Left kidney (tissue), 2 donors: ENCODE results near the gene SCARB1. TPM values are rescaled to one million over a fixed set of nuclear protein-coding genes. Genes with fewer than 3 reads are reported as not detected.

ENCODE experiments used
- DNase-seq: peaks from one replicate; pipeline ENCODE4 v3.0.0-alpha.2; 2013
- polyA plus RNA-seq: library from polyadenylated mRNA; unstranded; fragments of 120-200 nt; gene quantifications from one replicate; pipeline ENCODE4 v1.2.1, GENCODE V29; 2013; ENCODE audit not compliant: insufficient read length

SCARB1 gene
- polyA plus RNA-seq, 1 donor: 21.1 TPM

DNA sequence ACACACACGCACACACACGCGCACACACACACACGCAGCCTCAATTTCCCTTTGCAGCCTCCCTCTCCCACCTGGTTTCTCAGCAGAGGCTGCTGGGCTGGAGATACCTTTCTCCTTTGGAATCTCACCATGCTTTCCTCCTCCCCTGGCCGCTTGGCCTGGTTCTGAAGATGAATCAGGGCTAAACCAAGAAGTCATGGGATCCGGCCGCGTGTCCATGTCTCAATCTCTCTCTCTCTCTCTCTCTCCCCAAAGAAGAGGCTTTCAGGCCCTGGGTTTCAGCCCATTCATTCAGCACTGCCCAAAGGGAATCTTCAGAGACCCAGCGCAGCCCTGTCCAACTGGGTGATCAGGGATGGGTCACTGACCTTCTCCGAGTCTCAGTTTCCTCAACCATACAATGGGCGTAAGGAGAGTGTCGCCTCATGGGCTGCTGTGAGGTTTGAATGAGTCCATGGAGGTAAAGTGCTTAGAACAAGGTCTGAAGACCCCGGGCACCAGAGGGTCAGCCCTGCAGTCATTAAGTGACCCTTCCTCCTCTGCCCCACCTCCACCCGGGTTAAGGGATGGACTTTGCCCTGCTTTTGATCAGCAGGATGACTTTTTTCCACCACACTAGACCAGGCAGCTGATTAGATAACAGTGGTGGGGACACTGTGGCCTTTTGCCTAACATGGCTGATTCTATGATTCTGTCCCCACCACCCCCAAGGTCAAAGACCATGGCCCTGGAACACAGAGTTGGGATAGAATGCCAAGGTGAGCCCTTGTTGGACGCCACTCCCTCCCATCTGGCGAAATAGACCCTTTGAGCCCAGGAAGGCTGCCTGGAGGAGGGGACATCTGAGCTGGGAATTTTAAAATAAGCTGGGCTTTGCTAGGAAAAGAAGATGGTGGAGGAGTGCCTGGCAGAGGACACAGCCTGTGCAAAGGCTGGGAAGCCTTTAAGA lies 42.1 kb downstream of the SCARB1 start:
- DNase-seq: no peak

DNA sequence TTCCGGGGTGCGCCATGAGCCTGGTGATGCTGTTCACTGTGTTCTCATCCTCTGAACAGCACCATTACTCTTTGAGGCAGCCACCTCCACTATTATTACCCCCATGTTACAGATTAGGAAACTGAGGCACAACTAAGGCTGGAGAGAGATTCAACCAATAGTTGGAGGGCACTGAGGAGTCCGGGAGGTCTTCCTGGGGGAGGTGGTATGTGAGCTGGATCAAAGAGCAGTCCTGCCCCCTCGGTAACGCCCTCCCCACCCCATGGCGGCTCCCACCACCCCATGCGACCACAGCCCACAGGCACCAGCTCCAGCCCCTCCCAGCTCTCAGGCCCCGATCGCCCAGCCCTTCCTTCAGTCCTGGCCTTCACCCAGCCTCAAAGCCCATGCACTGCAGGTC lies 43.5 kb downstream of the SCARB1 start:
- no peak for DNase-seq

GRCh38 chr12:124819525-124819924 lies 44.1 kb downstream of the SCARB1 start:
- DNase-seq: no peak

GRCh38 chr12:124819080-124819479 lies 44.6 kb downstream of the SCARB1 start:
- no peak for DNase-seq

DNA sequence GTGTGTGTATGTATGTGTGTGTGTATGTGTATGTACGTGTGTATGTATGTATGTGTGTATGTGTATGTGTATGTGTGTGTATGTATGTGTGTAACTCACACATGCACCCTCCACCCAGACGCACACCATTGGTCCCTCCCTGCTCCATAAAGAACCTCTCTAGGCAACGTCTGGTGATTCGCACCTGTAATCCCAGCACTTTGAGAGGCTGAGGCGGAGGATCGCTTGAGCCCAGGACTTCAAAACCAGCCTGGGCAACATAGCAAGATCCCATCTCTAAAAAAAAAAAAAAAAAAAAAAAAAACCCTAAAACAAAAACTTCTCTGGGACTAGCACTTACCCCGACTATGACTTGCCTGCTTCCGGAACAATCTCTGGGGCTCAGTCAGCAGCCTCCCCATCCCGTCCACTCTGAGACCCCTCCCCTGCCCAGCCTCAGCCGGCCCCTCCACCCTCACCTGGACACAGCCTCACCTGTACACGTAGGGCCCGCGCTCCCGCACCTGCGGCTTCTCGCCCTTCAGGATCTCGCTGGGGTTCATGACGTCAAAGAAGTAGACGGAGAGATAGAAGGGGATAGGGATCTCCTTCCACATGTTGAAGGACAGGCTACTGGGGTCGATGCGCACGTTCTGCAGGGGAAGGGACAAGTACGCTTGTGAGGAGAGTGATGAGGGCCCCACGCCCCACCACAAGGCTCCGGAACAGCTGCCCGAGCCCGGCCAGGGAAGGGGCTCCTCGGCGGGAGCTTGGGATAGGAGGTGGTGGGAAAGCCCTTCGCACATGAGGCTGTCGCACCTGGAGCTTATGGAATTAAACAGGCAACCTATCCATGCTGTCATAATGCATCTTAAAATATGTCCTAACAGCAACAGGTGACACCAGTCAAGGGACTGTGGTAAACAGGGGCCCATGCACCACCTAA lies 46.3 kb downstream of the SCARB1 start:
- no peak for DNase-seq

- no peak for DNase-seq
These were observed 47.3 kb downstream of the SCARB1 start for GRCh38 chr12:124816295-124816854.

- DNase-seq: no peak
These were observed 48.7 kb downstream of the SCARB1 start for GRCh38 chr12:124814741-124815613.

DNA sequence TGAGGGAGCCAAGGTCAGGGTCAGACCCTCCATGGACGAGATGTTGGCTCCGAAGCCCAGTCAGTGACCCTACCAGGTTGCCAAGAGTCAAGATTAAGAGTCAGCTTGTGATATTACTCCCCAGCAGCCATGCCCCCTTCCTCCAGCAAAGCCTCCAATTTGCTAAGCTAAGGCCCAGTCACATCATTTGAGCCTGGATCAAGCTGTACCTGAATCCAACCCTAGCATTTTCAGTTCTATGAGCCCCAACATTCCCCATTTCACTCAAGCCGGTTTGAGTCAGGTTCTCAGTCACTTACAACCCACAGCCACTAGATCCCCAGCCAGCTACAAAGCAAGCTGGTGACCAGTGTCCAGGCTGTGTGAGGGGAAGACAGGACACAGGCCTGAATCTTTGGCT lies 49.9 kb downstream of the SCARB1 start:
- no peak for DNase-seq

- DNase-seq: no peak
These were observed 50.7 kb downstream of the SCARB1 start for GRCh38 chr12:124812979-124813378.

DNA sequence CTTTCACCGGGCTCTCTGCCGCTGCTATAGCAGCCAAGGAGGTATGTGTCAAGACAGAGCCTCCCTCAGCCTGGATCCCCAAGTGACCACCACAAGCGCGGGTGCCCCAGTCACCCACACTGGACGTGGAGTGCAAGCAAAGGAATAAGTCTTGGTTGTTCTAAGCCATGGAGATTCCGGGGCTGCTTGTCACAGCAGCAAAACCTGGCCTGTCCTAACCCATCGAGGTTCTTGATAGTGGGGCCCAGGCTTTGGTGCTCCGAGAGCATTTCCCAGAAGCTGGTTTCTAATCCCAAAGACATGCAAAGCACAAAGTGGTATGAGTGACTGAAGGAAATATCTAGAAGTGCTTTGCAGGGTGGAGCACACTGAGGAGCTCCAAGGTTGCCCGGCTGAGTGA lies 51.3 kb downstream of the SCARB1 start:
- DNase-seq: no peak

GRCh38 chr12:124811633-124812032 lies 52.0 kb downstream of the SCARB1 start:
- no peak for DNase-seq

GRCh38 chr12:124809878-124810277 lies 53.8 kb downstream of the SCARB1 start:
- no peak for DNase-seq

DNA sequence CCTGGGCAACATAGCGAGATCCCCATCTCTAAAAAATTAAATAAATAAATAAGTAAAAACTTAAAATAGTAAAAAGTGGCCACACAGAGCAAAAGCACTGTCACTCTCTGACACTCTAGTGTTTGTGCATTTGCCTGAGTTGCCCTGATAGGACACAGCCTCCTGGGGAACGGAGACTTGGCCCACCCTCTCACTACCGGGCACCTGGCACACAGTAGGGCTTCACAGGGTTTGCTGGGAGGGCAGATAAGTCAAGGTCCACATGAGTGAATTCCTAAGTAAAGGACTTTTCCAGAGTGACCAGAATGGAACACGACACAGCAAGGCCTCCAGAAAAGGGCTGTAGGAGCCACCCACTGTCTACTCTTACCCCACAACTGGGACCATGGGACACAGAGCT lies 54.3 kb downstream of the SCARB1 start:
- no peak for DNase-seq

- DNase-seq: no peak
These were observed 55.4 kb downstream of the SCARB1 start for GRCh38 chr12:124808272-124808671.

DNA sequence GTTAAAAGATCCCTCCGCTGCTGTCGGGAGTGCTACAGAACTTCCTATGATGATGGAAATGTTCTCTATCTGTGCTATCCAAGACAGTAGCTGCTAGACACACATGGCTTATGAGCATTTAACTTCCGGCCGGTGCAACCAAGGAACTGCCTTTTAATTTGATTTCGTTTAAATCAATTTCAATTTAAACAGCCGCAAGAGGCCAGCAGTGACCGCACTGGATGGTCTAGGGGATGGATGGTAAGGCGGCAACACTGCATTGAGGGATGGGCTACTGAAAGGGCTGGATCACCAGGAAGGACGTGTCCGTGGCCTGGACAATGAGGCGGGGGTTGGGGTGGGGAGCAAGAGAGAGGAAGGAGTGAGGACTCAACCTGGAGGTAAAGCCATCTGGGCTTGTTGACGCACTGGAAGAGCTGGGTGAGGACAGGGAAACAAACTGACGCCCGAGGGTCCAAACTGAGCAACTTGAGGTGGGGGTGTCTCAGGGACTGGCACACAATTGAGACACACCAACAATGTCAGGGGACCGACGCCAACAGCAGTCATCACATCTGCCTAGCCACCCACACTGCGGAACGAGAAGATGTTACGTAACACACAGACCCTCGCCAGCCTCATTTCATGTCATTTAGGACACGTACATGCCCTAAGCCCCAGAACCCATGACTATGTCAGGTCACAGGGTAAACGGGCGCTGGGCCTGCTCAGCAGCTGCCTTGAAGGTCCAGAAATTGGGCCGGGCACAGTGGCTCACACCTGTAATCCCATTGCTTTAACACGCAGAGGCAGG lies 57.6 kb downstream of the SCARB1 start:
- no peak for DNase-seq

GRCh38 chr12:124805050-124805449 lies 58.6 kb downstream of the SCARB1 start:
- no peak for DNase-seq

- DNase-seq: no peak
These were observed 59.5 kb downstream of the SCARB1 start for GRCh38 chr12:124804011-124804621.

DNA sequence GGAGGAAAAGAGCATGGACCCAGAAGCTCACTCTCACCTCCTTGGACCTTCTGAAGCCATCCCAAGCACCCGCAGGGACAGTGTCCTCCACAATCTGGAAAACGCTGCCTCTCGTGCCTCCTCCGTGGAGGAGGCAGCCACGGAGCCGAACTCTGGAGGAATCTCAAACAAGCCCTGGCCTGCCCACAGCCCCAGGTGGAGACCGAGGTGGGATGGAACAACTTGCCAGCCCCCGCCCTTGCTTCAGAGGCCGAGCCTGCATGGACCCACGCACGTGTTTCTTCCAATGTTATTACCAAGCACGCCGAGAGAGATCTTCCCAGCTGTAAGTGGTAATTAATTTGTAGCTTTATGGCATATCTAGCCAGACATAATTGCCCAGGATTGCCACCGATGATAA lies 61.3 kb downstream of the SCARB1 start:
- no peak for DNase-seq

GRCh38 chr12:124800506-124800905 lies 63.2 kb downstream of the SCARB1 start:
- DNase-seq: no peak

DNA sequence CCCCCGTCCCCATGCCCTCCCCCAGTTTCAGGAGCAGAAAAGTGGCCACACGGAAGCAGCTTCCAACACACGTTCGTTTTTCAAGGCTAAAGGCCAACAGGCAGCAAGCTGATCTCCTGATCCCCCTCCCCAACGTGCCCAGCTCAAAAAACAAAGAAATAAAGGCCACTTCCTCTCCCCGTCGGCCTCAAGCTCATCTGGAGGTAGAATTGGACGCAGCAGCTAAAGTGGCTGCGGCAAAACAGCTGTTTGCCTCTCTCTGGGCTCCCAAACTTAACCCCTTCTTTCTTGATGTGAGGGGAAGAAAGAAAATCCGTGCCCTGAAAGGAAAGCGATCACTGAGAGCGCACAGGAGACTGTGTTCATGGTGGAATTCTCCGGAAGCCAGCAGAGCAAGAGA lies 66.3 kb downstream of the SCARB1 start:
- DNase-seq: no peak
